T-helper 2 cell treated with Interferon-gamma antibody and Interleukin-4, amounts not matched to agents 100 ng/mL and 5 ng/mL, for 36 hours (primary cell): Measurements from ENCODE around the gene PLEK. TPM values are rescaled to one million over a fixed set of nuclear protein-coding genes. Genes with fewer than 3 reads are reported as not detected.
"Not testable (repeated sequence)": the region's sequence is repeated elsewhere in the genome, so short reads cannot be mapped to it uniquely, and the experiment has no call there.

Experiments used
- intact Hi-C: fragments of 100-400 bp; cut with micrococcal nuclease; formaldehyde crosslinking; loops from one replicate; pipeline ENCODE4 v1.15.1; 2023
- total RNA-seq: library from RNA; stranded (reverse); gene quantifications from 2 replicates; pipeline ENCODE4 v1.2.3, GENCODE V29; 2022

PLEK gene
- 0.86 and 1.1 TPM in 2 replicates for total RNA-seq

DNA sequence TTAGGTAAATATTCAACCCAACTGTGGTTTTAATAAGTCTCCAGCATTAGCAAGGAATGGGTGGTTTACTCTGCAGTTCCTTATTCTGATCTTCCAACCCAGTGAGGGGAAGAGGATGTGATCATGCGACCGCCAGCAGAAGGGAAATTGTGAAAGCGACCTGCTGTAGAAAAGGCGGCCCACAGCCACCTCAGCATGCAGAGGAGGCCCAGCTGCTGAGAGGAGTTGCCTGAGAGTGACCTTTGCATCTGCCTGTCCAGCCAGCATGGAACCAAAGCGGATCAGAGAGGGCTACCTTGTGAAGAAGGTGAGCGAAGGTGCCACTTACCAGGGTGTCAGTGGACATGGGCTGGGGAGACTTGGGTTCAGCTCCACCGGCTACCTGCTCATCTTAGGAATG lies at the start of gene PLEK:
TSS of gene PLEK (plus strand) at position 196 of the 400 bp plus-strand sequence. CDS start at position 266, 70 bp downstream.
- intact Hi-C loops = no loop called here

DNA sequence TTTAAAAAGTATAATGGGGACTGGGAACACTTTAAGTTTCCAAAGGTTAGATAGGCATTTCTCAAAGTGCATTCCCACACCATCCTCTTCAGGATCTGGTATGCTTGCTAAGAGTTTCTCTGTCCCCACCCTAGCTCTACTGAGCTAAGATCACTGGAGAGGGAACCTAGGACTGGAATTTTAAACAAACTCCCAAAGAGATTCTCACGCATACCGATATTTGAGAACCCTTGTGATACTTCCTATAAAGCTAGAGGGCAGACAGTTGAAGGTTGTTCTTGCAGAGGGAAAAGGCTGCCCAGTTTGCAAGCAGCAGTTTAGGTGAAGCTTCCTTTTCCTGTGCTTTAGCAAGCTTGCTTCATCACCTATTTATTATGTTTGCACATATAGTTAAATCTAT lies 49.0 kb upstream of the PLEK start:
- intact Hi-C loops = no loop called here

DNA sequence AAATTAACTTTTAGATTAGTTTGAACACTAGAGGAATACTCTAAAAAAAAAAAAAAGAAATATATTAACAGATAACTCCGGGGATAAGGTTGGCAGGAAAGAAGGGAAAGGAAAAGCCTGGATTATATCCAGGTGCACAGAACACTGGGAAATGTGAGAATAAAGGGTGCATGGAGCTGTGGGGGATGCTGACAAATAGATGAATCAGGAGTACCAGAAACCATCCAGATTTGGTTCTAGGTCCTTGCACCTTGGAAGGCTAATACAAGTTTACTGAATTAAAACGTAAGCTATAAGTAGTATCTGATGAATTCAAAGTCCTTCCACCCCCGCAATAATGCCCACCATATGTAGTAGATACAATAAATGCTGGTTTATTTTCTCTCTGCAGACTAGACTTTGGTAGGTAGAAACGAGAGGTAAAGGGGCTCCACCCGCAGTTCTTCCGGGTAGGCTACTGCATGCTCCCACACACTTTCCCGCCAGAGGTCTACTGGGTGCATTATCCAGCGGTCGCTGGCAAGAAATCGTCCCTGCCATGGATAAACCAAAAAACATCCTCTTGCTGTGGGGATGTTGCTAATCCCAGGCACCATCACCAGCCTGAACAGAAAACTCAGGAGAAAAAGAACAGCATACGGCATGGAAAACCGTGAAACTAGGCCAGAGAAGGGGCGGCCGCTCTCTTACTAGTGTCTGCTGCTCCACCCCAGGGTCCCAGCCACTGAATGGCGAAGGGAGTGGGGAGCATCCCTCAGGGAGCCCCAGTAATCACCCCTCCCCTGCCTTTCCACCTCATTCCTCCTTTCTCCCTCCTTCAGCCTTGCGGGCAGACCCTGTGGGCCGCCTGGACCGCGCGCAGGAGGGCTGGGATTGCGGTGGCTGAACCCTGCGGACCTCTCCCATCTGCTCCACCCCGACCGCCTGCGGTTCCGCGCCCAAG lies 46.8 kb upstream of the PLEK start:
- intact Hi-C loops = no loop called here

GRCh38 chr2:68318914-68319397 lies 46.1 kb upstream of the PLEK start:
- intact Hi-C loops = no loop called here

DNA sequence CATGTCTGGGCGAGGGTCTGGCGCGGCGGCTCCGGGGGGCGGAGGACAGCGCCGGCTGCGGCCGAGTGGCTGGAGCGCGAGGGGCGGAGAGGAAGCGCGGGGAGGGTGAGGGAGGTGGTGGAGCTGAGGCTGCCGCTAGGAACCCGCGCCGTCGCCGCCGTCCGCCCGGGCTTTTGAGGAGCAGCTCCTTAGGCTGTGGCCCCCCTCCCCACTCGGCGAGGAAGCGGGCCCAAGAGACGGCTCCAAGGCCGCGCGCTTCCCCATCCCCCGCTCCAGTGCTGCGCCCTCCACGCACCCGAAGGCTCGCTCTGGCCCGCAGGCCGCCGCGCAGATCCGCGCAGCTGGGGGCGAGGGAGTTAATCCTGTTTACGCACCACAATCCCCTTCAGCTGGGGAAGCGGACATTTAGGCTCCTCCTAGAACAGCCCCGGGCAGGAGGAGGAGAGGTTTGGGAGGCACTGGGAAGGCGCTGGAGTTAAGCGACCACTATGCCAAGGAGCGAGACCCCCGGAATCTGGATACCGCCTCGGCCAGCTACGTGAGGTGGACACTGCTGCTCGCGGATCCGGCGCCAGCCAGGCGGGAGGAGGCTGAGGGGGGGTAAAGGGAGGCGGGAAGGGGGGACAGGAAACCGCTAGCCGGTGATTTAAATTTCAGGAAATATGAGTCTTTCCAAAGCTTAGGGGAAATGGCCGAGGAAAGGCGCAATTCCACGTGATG lies 45.5 kb upstream of the PLEK start, which contains the start of gene CNRIP1:
TSS of gene CNRIP1 (minus strand) at position 552 of the 720 bp plus-strand sequence. CDS start at position 3, 549 bp downstream.
- intact Hi-C loops = no loop called here

GRCh38 chr2:68320118-68320641 lies 44.9 kb upstream of the PLEK start:
- intact Hi-C loops = no loop called here

- intact Hi-C loops = no loop called here
These were observed 40.0 kb upstream of the PLEK start for GRCh38 chr2:68325056-68325455.

- intact Hi-C loops = no loop called here
These were observed 36.2 kb upstream of the PLEK start for GRCh38 chr2:68328901-68329300.

- intact Hi-C loops = no loop called here
These were observed 34.4 kb upstream of the PLEK start for GRCh38 chr2:68330691-68331090.

- intact Hi-C loops = no loop called here
These were observed 32.1 kb upstream of the PLEK start for GRCh38 chr2:68333009-68333408.

DNA sequence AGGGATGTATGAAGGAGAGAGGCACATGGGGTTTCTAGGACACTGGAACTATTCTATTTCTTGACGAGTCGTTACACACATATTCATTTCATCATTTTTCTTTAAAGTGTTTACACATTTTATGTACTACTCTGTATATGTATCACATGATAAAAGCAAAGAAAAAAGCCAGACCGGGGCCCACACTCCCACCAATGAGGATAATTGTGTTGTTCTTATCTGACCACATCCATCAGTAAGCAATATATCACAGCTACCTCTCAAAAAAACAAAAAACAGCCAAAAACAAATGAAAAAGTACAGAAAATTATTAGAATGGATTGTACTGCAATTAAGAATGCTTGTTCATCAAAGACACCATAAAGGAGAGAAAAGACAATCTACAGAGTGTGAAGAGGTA lies 31.2 kb upstream of the PLEK start:
- intact Hi-C loops = no loop called here

- intact Hi-C loops = no loop called here
These were observed 28.9 kb upstream of the PLEK start for GRCh38 chr2:68336192-68336591.

DNA sequence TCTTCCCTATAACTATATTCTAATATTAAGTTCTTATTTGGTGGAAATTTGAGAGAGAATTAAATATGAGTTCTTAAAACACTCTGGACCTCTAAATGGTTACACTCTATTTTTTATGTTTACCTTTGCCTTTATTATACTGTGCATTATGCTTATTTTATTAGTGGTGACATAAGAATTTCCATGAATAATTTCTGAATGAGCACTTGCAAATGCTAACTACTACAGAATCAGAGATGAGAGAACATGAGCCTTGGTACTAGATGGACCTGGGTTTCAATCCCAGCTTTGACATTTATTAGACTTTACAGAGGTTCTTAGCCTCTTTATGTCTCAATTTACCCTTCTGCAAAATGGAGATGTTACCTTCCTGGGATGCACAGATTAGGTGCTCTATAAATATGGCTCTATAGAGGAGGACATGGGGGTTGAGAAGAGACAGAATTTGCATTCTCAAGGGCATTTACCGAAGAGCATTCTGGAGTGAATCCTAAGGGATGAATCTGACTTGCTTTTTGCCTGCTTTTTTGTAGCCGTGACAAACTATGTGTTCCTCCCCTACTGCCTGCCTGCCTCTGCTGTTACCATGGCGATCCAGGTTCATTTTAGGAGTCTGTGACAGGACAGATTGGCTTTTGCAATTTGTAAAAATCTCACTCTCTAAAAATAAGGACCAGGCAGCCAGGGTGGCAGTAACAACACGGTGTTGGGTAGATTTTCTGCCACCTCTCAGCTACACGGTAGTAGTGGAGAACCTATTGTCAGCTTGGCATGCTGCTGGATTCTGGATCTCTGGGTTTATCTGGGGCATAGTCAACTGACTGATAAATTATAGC lies 24.6 kb upstream of the PLEK start:
- intact Hi-C loops = no loop called here

DNA sequence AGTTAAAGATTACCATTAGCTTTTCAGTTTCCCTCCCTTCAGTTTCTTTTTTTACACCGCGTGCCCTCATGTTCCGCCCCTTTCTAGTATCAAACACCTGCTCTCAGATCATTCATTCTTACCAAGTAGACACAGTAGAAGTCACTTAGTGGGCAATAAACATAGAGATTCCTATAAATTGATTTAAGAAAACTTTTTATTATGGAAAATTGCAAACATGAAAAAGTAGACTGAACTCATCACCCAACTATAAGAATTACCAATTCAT lies 24.1 kb upstream of the PLEK start:
- intact Hi-C loops = no loop called here

DNA sequence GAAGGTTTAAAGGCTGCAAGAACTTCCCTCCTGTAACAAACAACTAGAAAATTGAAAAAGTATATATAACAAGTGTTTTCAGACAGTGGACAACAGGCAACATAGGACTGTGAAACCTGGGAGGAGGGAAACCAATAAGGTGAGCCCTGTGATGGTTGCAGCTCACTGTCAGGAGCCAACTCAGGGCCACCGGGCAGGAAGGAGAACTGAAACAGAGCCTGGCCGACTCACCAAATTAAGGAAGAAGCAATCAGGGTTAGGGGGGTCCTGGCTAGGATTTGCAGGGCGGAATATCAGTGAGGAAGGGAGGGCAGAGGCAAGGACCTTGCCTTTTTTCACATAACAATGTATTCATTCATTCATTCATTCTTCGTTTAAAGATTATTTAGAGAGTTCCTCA lies 23.5 kb upstream of the PLEK start:
- intact Hi-C loops = no loop called here

- intact Hi-C loops = no loop called here
These were observed 22.6 kb upstream of the PLEK start for GRCh38 chr2:68342470-68342869.

DNA sequence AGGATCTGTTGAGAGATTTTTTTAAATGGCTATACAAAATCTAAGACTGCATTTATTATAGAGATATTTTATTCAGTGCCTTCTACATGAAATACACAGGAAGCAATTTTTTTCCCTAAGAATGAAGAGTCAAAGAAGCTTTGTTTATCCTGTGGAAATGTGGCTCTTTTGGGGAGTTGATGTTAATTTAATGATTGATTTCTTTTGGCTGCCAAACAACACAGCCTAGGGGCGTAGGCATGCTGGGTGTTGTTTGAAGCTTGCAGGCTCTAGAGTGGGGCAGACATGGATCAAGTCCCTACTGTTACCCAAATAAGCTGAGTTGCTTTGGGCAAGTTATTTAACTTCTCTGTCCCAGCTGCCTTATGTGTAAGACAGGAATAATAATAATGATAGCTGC lies 21.1 kb upstream of the PLEK start:
- intact Hi-C loops = no loop called here

DNA sequence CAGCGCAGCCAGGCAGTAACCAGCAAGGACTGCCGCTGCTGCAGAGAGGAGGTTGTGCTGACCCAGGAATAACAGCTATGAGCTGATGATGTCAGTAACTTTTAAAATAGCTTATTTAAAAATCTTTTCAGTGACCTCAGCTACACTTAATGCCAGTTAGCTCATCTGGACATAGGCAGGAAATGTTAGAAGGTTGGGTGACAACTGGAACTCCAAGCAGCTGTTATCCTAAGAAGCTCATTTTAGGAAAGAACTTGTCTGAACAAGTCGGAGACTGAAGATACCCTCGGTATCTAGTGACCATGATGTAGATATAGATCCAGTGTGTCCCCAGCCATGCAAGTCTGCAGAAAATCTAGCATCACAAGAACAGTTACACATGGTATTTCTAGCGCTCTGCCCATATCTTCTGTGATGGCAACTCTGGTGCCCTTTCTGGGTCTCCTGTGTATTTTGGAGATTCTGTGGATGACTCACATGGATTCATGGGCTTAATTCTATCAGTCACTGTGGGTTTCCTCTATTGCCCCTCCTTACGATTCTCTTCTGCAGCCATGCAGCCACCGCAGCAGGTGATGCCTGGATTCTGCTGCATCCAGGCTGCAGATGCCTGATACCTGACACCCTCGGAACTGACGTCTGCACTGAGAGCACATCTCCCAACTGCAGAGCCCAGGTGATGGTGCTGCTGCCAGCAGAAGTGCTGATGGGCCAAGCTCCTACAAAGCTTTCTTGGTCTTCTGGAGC lies 19.8 kb upstream of the PLEK start:
- intact Hi-C loops = no loop called here

DNA sequence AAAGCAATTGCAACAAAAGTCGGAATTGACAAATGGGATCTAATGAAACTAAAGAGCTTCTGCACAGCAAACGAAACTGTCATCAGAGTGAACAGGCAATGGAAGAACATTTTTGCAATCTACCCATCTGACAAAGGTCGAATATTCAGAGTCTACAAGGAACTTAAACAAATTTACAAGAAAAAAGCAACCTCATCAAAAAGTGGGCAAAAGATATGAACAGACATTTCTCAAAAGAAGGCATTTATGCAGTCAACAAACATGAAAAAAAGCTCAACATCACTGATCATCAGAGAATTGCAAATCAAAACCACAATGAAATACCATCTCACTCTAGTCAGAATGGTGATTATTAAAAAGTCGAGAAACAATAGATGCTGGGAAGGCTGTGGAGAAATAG lies 16.0 kb upstream of the PLEK start:
- intact Hi-C loops = not testable (repeated sequence)

GRCh38 chr2:68351997-68352396 lies 13.1 kb upstream of the PLEK start:
- intact Hi-C loops = no loop called here
